ENCODE measurements around the gene RELT.

GRCh38 chr11:73392108-73393010 is 16.2 kb downstream of the RELT start:
- TF ChIP-seq EZH2 (IDR thresholded peaks at IDR 0.05; ENCODE audit: low read length, unreplicated experiment) (no peak), EZH2phosphoT487 (IDR thresholded peaks at IDR 0.05; ENCODE audit: borderline replicate concordance, low read length) (no peak)

Data from PC-3 (cell line).